BJ (cell line): Measurements from ENCODE around the gene ADGRA1. TPM values are rescaled to one million over a fixed set of nuclear protein-coding genes. Genes with fewer than 3 reads are reported as not detected.
"Not testable (repeated sequence)": the region's sequence is repeated elsewhere in the genome, so short reads cannot be mapped to it uniquely, and the experiment has no call there.

Source experiments
- CTCF ChIA-PET: fragments of 350-600 bp; formaldehyde crosslinking; extraction: SDS; loops from one replicate; lab custom pipeline; 2021; ENCODE audit warnings: antibody characterized with exemption, inconsistent platforms; lab: Yijun Ruan, JAX
- POLR2A ChIA-PET: fragments of 300-600 bp; sonication (Branson Sonifier 250); formaldehyde crosslinking; extraction: SDS; loops from one replicate; lab custom pipeline; 2021; ENCODE audit warnings: antibody characterized with exemption; lab: Charles Lee
- DNase-seq: peaks from one replicate; pipeline ENCODE4 v3.0.0-alpha.2; 2011; ENCODE audit warnings: low read depth
- H3K27me3 ChIP-seq: 2 replicates; pipeline ENCODE4 v1.6.0; 2011; ENCODE audit warnings: low read length; ENCODE audit not compliant: control insufficient read depth, insufficient read depth
- H3K36me3 ChIP-seq: 2 replicates; pipeline ENCODE4 v1.5.1; 2011; ENCODE audit warnings: low read length; ENCODE audit not compliant: control insufficient read depth, insufficient read depth
- H3K4me3 ChIP-seq: 2 replicates; pipeline ENCODE4 v1.5.1; 2011; ENCODE audit warnings: low read depth, mild to moderate bottlenecking, control low read depth, low read length
- polyA plus RNA-seq: library from polyadenylated mRNA; depleted of rRNA; stranded (reverse); fragments of >200 nt; gene quantifications from 2 replicates; pipeline ENCODE4 v1.2.3, GENCODE V29; 2011
- TF ChIP-seq, protein P1 (sequence below): IDR thresholded peaks from 2 replicates; pipeline ENCODE4 v1.5.1; 2011; ENCODE audit warnings: low read depth, mild to moderate bottlenecking, control low read depth, inconsistent platforms, low read length, moderate library complexity; ENCODE audit not compliant: insufficient read depth

ADGRA1 gene
- polyA plus RNA-seq, 1 experiment = not detected

DNA sequence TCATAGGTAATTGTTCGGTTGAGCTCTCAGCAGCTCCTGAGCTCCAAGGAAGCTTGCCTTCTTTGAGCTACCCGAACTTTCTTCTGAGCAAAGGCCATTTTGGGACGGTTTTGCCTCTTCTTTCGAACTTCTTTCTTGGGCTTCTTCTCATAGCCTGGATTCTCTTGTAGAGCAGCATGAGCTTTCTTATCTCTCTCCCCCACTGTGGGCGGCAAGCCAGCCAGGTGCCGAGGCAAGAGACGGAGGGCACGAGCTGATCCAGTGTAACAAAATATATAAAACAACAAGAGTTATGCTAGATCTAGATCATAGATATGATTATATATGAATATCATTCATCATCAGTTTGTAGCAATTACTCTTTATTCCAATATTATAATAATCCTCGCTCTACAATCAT is 55.8 kb downstream of the ADGRA1 start:
- CTCF ChIA-PET = interaction anchor here (0.7 to 2.5 kb wide), 11 partner anchors 9 to 206 kb away, joined by 3 to 17 read pairs (median 4); no protein-coding TSS in a partner anchor
- no peak overlapping the region for H3K4me3 ChIP-seq
- TF ChIP-seq, protein P1, sequence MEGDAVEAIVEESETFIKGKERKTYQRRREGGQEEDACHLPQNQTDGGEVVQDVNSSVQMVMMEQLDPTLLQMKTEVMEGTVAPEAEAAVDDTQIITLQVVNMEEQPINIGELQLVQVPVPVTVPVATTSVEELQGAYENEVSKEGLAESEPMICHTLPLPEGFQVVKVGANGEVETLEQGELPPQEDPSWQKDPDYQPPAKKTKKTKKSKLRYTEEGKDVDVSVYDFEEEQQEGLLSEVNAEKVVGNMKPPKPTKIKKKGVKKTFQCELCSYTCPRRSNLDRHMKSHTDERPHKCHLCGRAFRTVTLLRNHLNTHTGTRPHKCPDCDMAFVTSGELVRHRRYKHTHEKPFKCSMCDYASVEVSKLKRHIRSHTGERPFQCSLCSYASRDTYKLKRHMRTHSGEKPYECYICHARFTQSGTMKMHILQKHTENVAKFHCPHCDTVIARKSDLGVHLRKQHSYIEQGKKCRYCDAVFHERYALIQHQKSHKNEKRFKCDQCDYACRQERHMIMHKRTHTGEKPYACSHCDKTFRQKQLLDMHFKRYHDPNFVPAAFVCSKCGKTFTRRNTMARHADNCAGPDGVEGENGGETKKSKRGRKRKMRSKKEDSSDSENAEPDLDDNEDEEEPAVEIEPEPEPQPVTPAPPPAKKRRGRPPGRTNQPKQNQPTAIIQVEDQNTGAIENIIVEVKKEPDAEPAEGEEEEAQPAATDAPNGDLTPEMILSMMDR = no peak
- no peaks in the 10 kb centered on the region for H3K36me3 ChIP-seq
- H3K27me3 ChIP-seq = 0 out of 2 replicates have a peak, but pooled peaks cover 1% of the 10 kb centered on the region
- POLR2A ChIA-PET = no interaction called here
- no peak for DNase-seq

DNA sequence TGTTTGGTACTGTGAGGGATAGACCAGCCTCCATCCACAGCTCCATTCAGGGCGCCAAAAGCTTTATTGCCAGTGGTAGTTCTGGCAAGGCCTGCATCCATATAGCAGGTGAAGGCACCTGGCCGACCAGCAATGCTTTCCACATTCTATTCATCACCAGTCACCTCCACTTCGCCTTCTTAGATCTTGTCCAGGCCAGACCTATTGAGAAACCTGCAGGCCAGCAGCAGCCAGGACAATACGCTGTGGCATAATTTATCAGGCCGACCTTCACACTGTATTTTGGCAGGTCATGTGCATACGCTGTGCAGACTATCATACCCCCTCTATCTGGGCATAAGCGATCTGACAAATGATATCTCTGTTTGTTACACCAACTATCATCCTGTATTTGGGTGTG is 57.0 kb downstream of the ADGRA1 start:
- no peak for DNase-seq
- TF ChIP-seq, protein P1 = no peak
- no peaks in the 10 kb centered on the region for H3K36me3 ChIP-seq
- ChIA-PET POLR2A (no interaction called here), CTCF (interaction anchor here (1.2 to 2.5 kb wide), 3 partner anchors 8 to 174 kb away, joined by 3 to 17 read pairs (median 3); no protein-coding TSS in a partner anchor)
- 0 out of 2 replicates have a peak, but pooled peaks cover 1% of the 10 kb centered on the region for H3K27me3 ChIP-seq
- H3K4me3 ChIP-seq = no peak overlapping the region

DNA sequence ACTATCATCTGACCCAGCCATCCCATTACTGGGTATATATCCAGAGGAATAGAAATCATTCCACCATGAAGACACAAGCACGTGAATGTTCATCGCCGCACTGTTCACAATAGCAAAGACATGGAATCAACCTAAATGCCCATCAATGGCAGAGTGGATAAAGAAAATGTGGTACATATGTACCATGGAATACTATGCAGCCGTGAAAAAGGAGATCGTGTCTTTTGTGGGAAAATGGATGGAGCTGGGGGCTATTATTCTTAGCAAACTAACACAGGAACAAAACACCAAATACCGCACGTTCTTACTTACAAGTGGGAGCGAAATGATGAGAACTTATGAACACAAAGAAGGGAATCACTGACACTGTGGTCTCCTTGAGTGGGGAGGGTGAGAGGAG is 62.5 kb downstream of the ADGRA1 start:
- DNase-seq = no peak
- POLR2A ChIA-PET = no interaction called here
- H3K27me3 ChIP-seq = peaks cover 2% of the 10 kb centered on the region; the same call in 1 of the 2 replicates
- H3K36me3 ChIP-seq = no peaks in the 10 kb centered on the region
- TF ChIP-seq, protein P1 = no peak
- CTCF ChIA-PET = interaction anchor here (0.7 kb wide), 1 partner anchor 46 kb away, joined by 3 read pairs; no protein-coding TSS in a partner anchor
- no peak overlapping the region for H3K4me3 ChIP-seq

DNA sequence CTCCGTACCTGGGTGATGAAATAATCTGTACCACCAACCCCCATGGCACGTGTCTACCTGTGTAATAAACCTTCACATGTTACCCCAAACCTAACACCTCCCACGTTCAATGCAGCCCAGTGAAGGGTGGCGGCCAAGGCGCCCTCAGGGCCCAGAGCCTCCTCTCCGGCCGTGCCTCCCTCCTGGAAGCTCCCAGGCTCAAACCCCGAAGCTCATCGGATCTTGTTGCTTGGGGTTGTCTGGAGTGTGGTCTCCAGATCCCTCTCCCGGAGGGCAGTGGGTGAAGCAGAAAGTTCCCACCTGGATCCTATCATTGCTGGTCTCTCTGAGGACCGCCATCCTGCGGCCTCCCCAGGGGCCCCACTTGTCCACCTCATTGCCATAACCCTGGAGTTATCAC is 62.9 kb downstream of the ADGRA1 start:
- ChIA-PET POLR2A (no interaction called here), CTCF (interaction anchor here (0.7 kb wide), 1 partner anchor 46 kb away, joined by 3 read pairs; no protein-coding TSS in a partner anchor)
- Histone ChIP-seq H3K4me3 (no peak overlapping the region), H3K27me3 (peaks cover 2% of the 10 kb centered on the region; the same call in 1 of the 2 replicates), H3K36me3 (no peaks in the 10 kb centered on the region)
- TF ChIP-seq, protein P1 = no peak
- DNase-seq = no peak

DNA sequence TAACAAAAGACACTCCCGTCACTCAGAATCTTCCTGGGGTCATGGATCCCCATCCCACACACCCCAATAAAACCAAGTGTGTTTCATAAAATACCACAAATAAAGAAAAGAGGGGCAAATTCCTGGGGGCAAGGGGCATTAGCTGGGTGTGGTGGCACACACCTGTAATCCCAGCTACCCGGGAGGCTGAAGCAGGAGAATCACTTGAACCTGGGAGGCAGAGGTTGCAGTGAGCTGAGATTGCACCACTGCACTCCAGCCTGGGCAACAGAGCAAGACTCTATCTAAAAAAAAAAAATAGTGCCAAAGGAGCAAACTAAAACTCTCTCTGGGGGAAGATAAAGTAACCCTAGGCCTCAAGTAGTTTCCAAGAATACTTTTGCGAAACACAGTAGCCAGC is 63.3 kb downstream of the ADGRA1 start:
- H3K4me3 ChIP-seq, H3K27me3 ChIP-seq, DNase-seq, POLR2A ChIA-PET, H3K36me3 ChIP-seq: not testable (repeated sequence)
- CTCF ChIA-PET = interaction anchor here (0.7 kb wide), 1 partner anchor 132 kb away, joined by 3 read pairs; no protein-coding TSS in a partner anchor
